Activated naive CD8-positive, alpha-beta T cell treated with anti-CD3 and anti-CD28 coated beads, Interleukin-2, amount 50 U/mL, for 24 hours (primary cell): ENCODE results near the gene LDAH.

Source experiments
- ATAC-seq: fragments of 150-1000 bp; cut with Tn5 transposase; one replicate; pipeline ENCODE4 v1.10.0; 2021
- DNase-seq: peaks from one replicate; pipeline ENCODE4 v3.0.0; 2021
- H3K27ac Mint-ChIP-seq: one replicate; pipeline ENCODE4 v1.8.0; 2021; ENCODE audit warnings: mild to moderate bottlenecking, mixed read lengths
- H3K27me3 Mint-ChIP-seq: one replicate; pipeline ENCODE4 v1.8.0; 2021; ENCODE audit warnings: mixed read lengths
- H3K36me3 Mint-ChIP-seq: one replicate; pipeline ENCODE4 v1.8.0; 2021; ENCODE audit warnings: low read depth, mixed read lengths
- H3K4me1 Mint-ChIP-seq: one replicate; pipeline ENCODE4 v1.8.0; 2021; ENCODE audit warnings: mixed read lengths
- H3K4me3 Mint-ChIP-seq: one replicate; pipeline ENCODE4 v1.8.0; 2021; ENCODE audit warnings: mild to moderate bottlenecking, moderate library complexity, mixed read lengths
- H3K9me3 Mint-ChIP-seq: one replicate; pipeline ENCODE4 v1.8.0; 2021; ENCODE audit warnings: mixed read lengths

Gene LDAH

GRCh38 chr2:20653695-20654534, 169.0 kb downstream of the LDAH start:
- no peak for ATAC-seq
- Mint-ChIP-seq H3K4me1 (peaks cover 22% of the 10 kb centered on the region), H3K27me3 (peaks cover 6% of the 10 kb centered on the region), H3K9me3 (no peaks in the 10 kb centered on the region), H3K27ac (no peak overlapping the region), H3K4me3 (no peak overlapping the region), H3K36me3 (no peaks in the 10 kb centered on the region)
- no peak for DNase-seq

GRCh38 chr2:20652673-20653575, 170.0 kb downstream of the LDAH start:
- H3K36me3 Mint-ChIP-seq: no peaks in the 10 kb centered on the region
- ATAC-seq: no peak
- peaks cover 30% of the 10 kb centered on the region for H3K4me1 Mint-ChIP-seq
- H3K9me3 Mint-ChIP-seq: no peaks in the 10 kb centered on the region
- no peak for DNase-seq
- H3K27me3 Mint-ChIP-seq: peaks cover 3% of the 10 kb centered on the region
- no peak overlapping the region for H3K4me3 Mint-ChIP-seq
- H3K27ac Mint-ChIP-seq: no peak overlapping the region

GRCh38 chr2:20652141-20652540, 170.8 kb downstream of the LDAH start:
- H3K27me3 Mint-ChIP-seq: peaks cover under 1% of the 10 kb centered on the region
- no peak for ATAC-seq
- no peaks in the 10 kb centered on the region for H3K36me3 Mint-ChIP-seq
- peak overlapping the region; percentile 39 for H3K4me3 Mint-ChIP-seq
- no peaks in the 10 kb centered on the region for H3K9me3 Mint-ChIP-seq
- peaks cover 32% of the 10 kb centered on the region for H3K4me1 Mint-ChIP-seq
- H3K27ac Mint-ChIP-seq: no peak overlapping the region
- DNase-seq: no peak

GRCh38 chr2:20651731-20652099, 171.2 kb downstream of the LDAH start:
- DNase-seq (no peak), ATAC-seq (no peak)
- Mint-ChIP-seq H3K36me3 (no peaks in the 10 kb centered on the region), H3K27ac (no peak overlapping the region), H3K4me3 (peak overlapping the region; percentile 80), H3K4me1 (peaks cover 32% of the 10 kb centered on the region), H3K27me3 (no peaks in the 10 kb centered on the region), H3K9me3 (no peaks in the 10 kb centered on the region)

GRCh38 chr2:20650877-20651730, 171.8 kb downstream of the LDAH start, which contains the start of gene HS1BP3:
HS1BP3 (minus strand) TSS chr2:20651098; CDS start chr2:20651063, 35 bp downstream.
- DNase-seq: peak; percentile 89
- Mint-ChIP-seq H3K4me1 (peaks cover 32% of the 10 kb centered on the region), H3K4me3 (peak within 1 kb of the TSS; percentile 81), H3K9me3 (no peaks in the 10 kb centered on the region), H3K27ac (peak within 1 kb of the TSS; percentile 81), H3K36me3 (no peaks in the 10 kb centered on the region), H3K27me3 (no peaks in the 10 kb centered on the region)
- peak; percentile 96 for ATAC-seq

- Mint-ChIP-seq H3K27me3 (no peaks in the 10 kb centered on the region), H3K9me3 (no peaks in the 10 kb centered on the region), H3K36me3 (no peaks in the 10 kb centered on the region), H3K4me3 (peak overlapping the region; percentile 81), H3K4me1 (peaks cover 32% of the 10 kb centered on the region), H3K27ac (peak overlapping the region; percentile 20)
- ATAC-seq (peak; percentile 11), DNase-seq (no peak)
Observed at GRCh38 chr2:20650393-20650876, 172.5 kb downstream of the LDAH start.

GRCh38 chr2:20649976-20650375, 172.9 kb downstream of the LDAH start:
- H3K36me3 Mint-ChIP-seq: no peaks in the 10 kb centered on the region
- H3K4me3 Mint-ChIP-seq: peak overlapping the region; percentile 81
- DNase-seq (no peak), ATAC-seq (no peak)
- peaks cover 32% of the 10 kb centered on the region for H3K4me1 Mint-ChIP-seq
- H3K27ac Mint-ChIP-seq: peak overlapping the region; percentile 20
- H3K9me3 Mint-ChIP-seq: no peaks in the 10 kb centered on the region
- H3K27me3 Mint-ChIP-seq: no peaks in the 10 kb centered on the region

GRCh38 chr2:20649576-20649975, 173.3 kb downstream of the LDAH start:
- Mint-ChIP-seq H3K9me3 (no peaks in the 10 kb centered on the region), H3K27ac (no peak overlapping the region), H3K4me1 (peaks cover 32% of the 10 kb centered on the region), H3K36me3 (no peaks in the 10 kb centered on the region), H3K4me3 (peak overlapping the region; percentile 81), H3K27me3 (no peaks in the 10 kb centered on the region)
- no peak for DNase-seq
- ATAC-seq: no peak

- Mint-ChIP-seq H3K4me1 (peaks cover 32% of the 10 kb centered on the region), H3K9me3 (no peaks in the 10 kb centered on the region), H3K36me3 (peaks cover 6% of the 10 kb centered on the region), H3K27me3 (no peaks in the 10 kb centered on the region), H3K27ac (no peak overlapping the region), H3K4me3 (no peak overlapping the region)
- ATAC-seq (no peak), DNase-seq (no peak)
Observed at GRCh38 chr2:20648831-20649230, 174.1 kb downstream of the LDAH start.

- no peak for ATAC-seq
- no peak for DNase-seq
- H3K9me3 Mint-ChIP-seq: no peaks in the 10 kb centered on the region
- no peak overlapping the region for H3K27ac Mint-ChIP-seq
- H3K4me3 Mint-ChIP-seq: no peak overlapping the region
- H3K27me3 Mint-ChIP-seq: no peaks in the 10 kb centered on the region
- peaks cover 6% of the 10 kb centered on the region for H3K36me3 Mint-ChIP-seq
- peaks cover 32% of the 10 kb centered on the region for H3K4me1 Mint-ChIP-seq
Observed at GRCh38 chr2:20648206-20648605, 174.7 kb downstream of the LDAH start.

- H3K27ac Mint-ChIP-seq: no peak overlapping the region
- H3K36me3 Mint-ChIP-seq: peaks cover 6% of the 10 kb centered on the region
- H3K27me3 Mint-ChIP-seq: no peaks in the 10 kb centered on the region
- no peaks in the 10 kb centered on the region for H3K9me3 Mint-ChIP-seq
- ATAC-seq (no peak), DNase-seq (no peak)
- H3K4me3 Mint-ChIP-seq: no peak overlapping the region
- peaks cover 32% of the 10 kb centered on the region for H3K4me1 Mint-ChIP-seq
Observed at GRCh38 chr2:20647738-20648137, 175.2 kb downstream of the LDAH start.

- Mint-ChIP-seq H3K27me3 (no peaks in the 10 kb centered on the region), H3K9me3 (no peaks in the 10 kb centered on the region), H3K4me3 (no peak overlapping the region), H3K36me3 (peaks cover 6% of the 10 kb centered on the region), H3K4me1 (peaks cover 32% of the 10 kb centered on the region), H3K27ac (no peak overlapping the region)
- DNase-seq (no peak), ATAC-seq (no peak)
Observed at GRCh38 chr2:20647211-20647610, 175.7 kb downstream of the LDAH start.

GRCh38 chr2:20646446-20646845, 176.5 kb downstream of the LDAH start:
- H3K4me1 Mint-ChIP-seq: peaks cover 29% of the 10 kb centered on the region
- H3K4me3 Mint-ChIP-seq: no peak overlapping the region
- H3K27me3 Mint-ChIP-seq: no peaks in the 10 kb centered on the region
- no peak overlapping the region for H3K27ac Mint-ChIP-seq
- no peak for DNase-seq
- H3K36me3 Mint-ChIP-seq: peaks cover 6% of the 10 kb centered on the region
- no peaks in the 10 kb centered on the region for H3K9me3 Mint-ChIP-seq
- no peak for ATAC-seq

GRCh38 chr2:20645761-20646160, 177.1 kb downstream of the LDAH start:
- Mint-ChIP-seq H3K36me3 (peaks cover 6% of the 10 kb centered on the region), H3K4me1 (peaks cover 26% of the 10 kb centered on the region)

More at GRCh38 chr2:20645761-20646160, 177.1 kb downstream of the LDAH start:
- H3K9me3 Mint-ChIP-seq: no peaks in the 10 kb centered on the region
- no peak overlapping the region for H3K4me3 Mint-ChIP-seq
- H3K27me3 Mint-ChIP-seq: no peaks in the 10 kb centered on the region
- ATAC-seq (no peak), DNase-seq (no peak)
- no peak overlapping the region for H3K27ac Mint-ChIP-seq
